CD4-positive, alpha-beta T cell treated with Interleukin-17A for 4 hours (primary cell): ENCODE data around the gene CST8.
A peak's percentile ranks its signal among the peaks of the same experiment; 100 is the strongest.
"Not testable (repeated sequence)": the region's sequence is repeated elsewhere in the genome, so short reads cannot be mapped to it uniquely, and the experiment has no call there.

Experiments
- DNase-seq: peaks from one replicate; pipeline ENCODE4 v3.0.0-alpha.2; 2020; ENCODE audit warnings: mixed read lengths

Gene CST8

GRCh38 chr20:23490817-23491216 lies at the start of gene CST8:
CST8 (plus strand) TSS chr20:23491117; CDS start chr20:23491668, 551 bp downstream.
- DNase-seq = no peak

- DNase-seq = peak; percentile 53
These were observed 49.0 kb upstream of the CST8 start for GRCh38 chr20:23441850-23442313.

GRCh38 chr20:23442436-23442835 lies 48.5 kb upstream of the CST8 start:
- DNase-seq = no peak

GRCh38 chr20:23444859-23445258 lies 46.1 kb upstream of the CST8 start:
- DNase-seq = no peak

GRCh38 chr20:23445596-23446217 lies 45.2 kb upstream of the CST8 start:
- DNase-seq = no peak

GRCh38 chr20:23446505-23446904 lies 44.4 kb upstream of the CST8 start:
- DNase-seq = peak; percentile 21

GRCh38 chr20:23448167-23448566 lies 42.8 kb upstream of the CST8 start:
- no peak for DNase-seq

GRCh38 chr20:23449421-23449820 lies 41.5 kb upstream of the CST8 start:
- DNase-seq = no peak

- no peak for DNase-seq
These were observed 40.0 kb upstream of the CST8 start for GRCh38 chr20:23450877-23451276.

- no peak for DNase-seq
These were observed 38.9 kb upstream of the CST8 start for GRCh38 chr20:23451956-23452487.

- no peak for DNase-seq
These were observed 38.1 kb upstream of the CST8 start, which contains the start of gene CST11 for GRCh38 chr20:23452776-23453175. CST11 (minus strand) TSS chr20:23452876; CDS start chr20:23452811, 65 bp downstream.

GRCh38 chr20:23453549-23454543 lies 37.1 kb upstream of the CST8 start:
- DNase-seq = no peak

GRCh38 chr20:23454816-23455215 lies 36.1 kb upstream of the CST8 start:
- DNase-seq = no peak

GRCh38 chr20:23455639-23456038 lies 35.3 kb upstream of the CST8 start:
- no peak for DNase-seq

GRCh38 chr20:23456409-23456808 lies 34.5 kb upstream of the CST8 start:
- DNase-seq = no peak

GRCh38 chr20:23456873-23457272 lies 34.0 kb upstream of the CST8 start:
- DNase-seq = no peak

GRCh38 chr20:23459461-23460150 lies 31.3 kb upstream of the CST8 start:
- no peak for DNase-seq

- no peak for DNase-seq
These were observed 29.7 kb upstream of the CST8 start for GRCh38 chr20:23461180-23461579.

- DNase-seq = not testable (repeated sequence)
These were observed 24.0 kb upstream of the CST8 start for GRCh38 chr20:23466961-23467360.

- DNase-seq = not testable (repeated sequence)
These were observed 18.6 kb upstream of the CST8 start for GRCh38 chr20:23472306-23472705.

- not testable (repeated sequence) for DNase-seq
These were observed 17.6 kb upstream of the CST8 start for GRCh38 chr20:23473293-23473692.

GRCh38 chr20:23475395-23475794 lies 15.5 kb upstream of the CST8 start:
- no peak for DNase-seq
